Limb (tissue), 2 donors: ENCODE data around the gene TMEM82.
A peak's percentile ranks its signal among the peaks of the same experiment; 100 is the strongest.

Experiments
- DNase-seq, 2 donors: peaks; one replicate each; pipeline ENCODE4 v3.0.0-alpha.2; 2016; ENCODE audit errors: extremely low spot score in 2 of 2

TMEM82 gene

GRCh38 chr1:15719381-15720120 is 22.7 kb upstream of the TMEM82 start:
- no peak for DNase-seq

GRCh38 chr1:15720861-15721260 is 21.4 kb upstream of the TMEM82 start:
- DNase-seq = no peak

GRCh38 chr1:15722411-15722810 is 19.9 kb upstream of the TMEM82 start:
- no peak for DNase-seq

- DNase-seq = no peak
These were observed 19.3 kb upstream of the TMEM82 start for GRCh38 chr1:15722836-15723532.

- no peak for DNase-seq
These were observed 18.6 kb upstream of the TMEM82 start for GRCh38 chr1:15723631-15724246.

- DNase-seq = no peak
These were observed 17.1 kb upstream of the TMEM82 start for GRCh38 chr1:15724949-15725880.

GRCh38 chr1:15726508-15726907 is 15.8 kb upstream of the TMEM82 start:
- DNase-seq = no peak

GRCh38 chr1:15727021-15727420 is 15.3 kb upstream of the TMEM82 start:
- no peak for DNase-seq

- no peak for DNase-seq
These were observed 14.9 kb upstream of the TMEM82 start for GRCh38 chr1:15727424-15727823.

- no peak for DNase-seq
These were observed 14.3 kb upstream of the TMEM82 start for GRCh38 chr1:15727866-15728534.

GRCh38 chr1:15728937-15729657 is 13.2 kb upstream of the TMEM82 start:
- no peak for DNase-seq

- no peak for DNase-seq
These were observed 11.9 kb upstream of the TMEM82 start for GRCh38 chr1:15730423-15730822.

GRCh38 chr1:15730936-15731335 is 11.4 kb upstream of the TMEM82 start:
- DNase-seq = no peak

- peak in 1 of 2 donors; percentile 20 for DNase-seq
These were observed 10.3 kb upstream of the TMEM82 start for GRCh38 chr1:15731735-15732685.

- peak in 1 of 2 donors; percentile 23 for DNase-seq
These were observed 9.6 kb upstream of the TMEM82 start for GRCh38 chr1:15732686-15733081.

GRCh38 chr1:15733218-15733725 is 9.0 kb upstream of the TMEM82 start:
- DNase-seq = no peak

- peak in 1 of 2 donors; percentile 23 for DNase-seq
These were observed 8.5 kb upstream of the TMEM82 start for GRCh38 chr1:15733726-15734226.

GRCh38 chr1:15734296-15734695 is 8.0 kb upstream of the TMEM82 start:
- DNase-seq = no peak

- peak in 1 of 2 donors; percentile 29 for DNase-seq
These were observed 7.4 kb upstream of the TMEM82 start for GRCh38 chr1:15734901-15735300.
